HG03108 (cell line): ENCODE results near the gene OLR1.

Experiments
- ATAC-seq: cut with Tn5 transposase; IDR thresholded peaks from one replicate; pipeline ENCODE4 v1.9.1; 2021; ENCODE audit warnings: moderate library complexity; ENCODE audit not compliant: unreplicated experiment

OLR1 gene

DNA sequence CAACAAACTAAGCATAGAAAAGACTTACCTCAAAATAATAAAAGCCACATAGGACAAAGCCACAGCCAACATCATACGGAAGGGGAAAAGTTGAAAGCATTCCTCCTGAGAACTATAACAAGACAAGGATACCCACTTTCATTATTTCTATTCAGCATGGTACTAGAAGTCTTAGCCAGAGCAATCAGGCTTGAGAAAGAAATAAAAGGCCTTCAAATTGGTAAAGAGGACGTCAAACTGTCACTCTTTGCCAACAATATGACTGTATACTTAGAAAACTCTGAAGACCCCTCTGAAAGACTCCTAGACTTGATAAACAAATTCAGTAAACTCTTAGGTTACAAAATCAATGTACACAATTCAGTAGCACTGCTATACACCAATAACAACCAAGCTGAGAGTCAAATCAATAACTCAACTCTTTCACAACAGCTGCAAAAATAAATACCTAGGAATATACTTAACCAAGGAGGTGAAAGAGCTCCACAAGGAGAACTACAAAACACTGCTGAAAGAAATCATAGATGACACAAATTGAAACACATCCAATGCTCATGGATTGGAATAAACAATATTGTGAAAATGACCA lies 61.6 kb downstream of the OLR1 start:
- ATAC-seq = no peak
